ENCODE measurements around the gene HMX2.

The HMX2 gene

GRCh38 chr10:123191886-123192285 lies 44.0 kb downstream of the HMX2 start:
- Histone ChIP-seq H3K9ac (ENCODE audit: low read length in 5 of 5) (no peak overlapping the region), H3K4me3 (ENCODE audit: low read depth in 1 of 5, low read length in 5 of 5) (no peak overlapping the region), H3K4me1 (ENCODE audit: control insufficient read depth in 5 of 5, insufficient read depth in 5 of 5, low read length in 5 of 5) (no peaks in the 10 kb centered on the region), H3K36me3 (ENCODE audit: control insufficient read depth in 5 of 5, insufficient read depth in 5 of 5, low read length in 5 of 5) (peaks cover 0 to 18% (median 5%) of the 10 kb centered on the region in 5 donors), H3K9me3 (ENCODE audit: control insufficient read depth in 5 of 5, low read length in 5 of 5) (no peaks in the 10 kb centered on the region), H3K27ac (ENCODE audit: low read depth, low read length) (no peak overlapping the region), H3K27me3 (ENCODE audit: control insufficient read depth in 5 of 5, insufficient read depth in 4 of 5, low read length in 5 of 5) (no peaks in the 10 kb centered on the region)

GRCh38 chr10:123194056-123194455 lies 46.1 kb downstream of the HMX2 start:
- no peak overlapping the region for H3K27ac ChIP-seq (ENCODE audit: low read depth, low read length)
- no peaks in the 10 kb centered on the region for H3K27me3 ChIP-seq (ENCODE audit: control insufficient read depth in 5 of 5, insufficient read depth in 4 of 5, low read length in 5 of 5)
- no peaks in the 10 kb centered on the region for H3K9me3 ChIP-seq (ENCODE audit: control insufficient read depth in 5 of 5, low read length in 5 of 5)
- peaks cover 0 to 16% (median 3%) of the 10 kb centered on the region in 5 donors for H3K36me3 ChIP-seq (ENCODE audit: control insufficient read depth in 5 of 5, insufficient read depth in 5 of 5, low read length in 5 of 5)
- H3K4me1 ChIP-seq (ENCODE audit: control insufficient read depth in 5 of 5, insufficient read depth in 5 of 5, low read length in 5 of 5), result no peaks in the 10 kb centered on the region
- H3K9ac ChIP-seq (ENCODE audit: low read length in 5 of 5), result no peak overlapping the region
- no peak overlapping the region for H3K4me3 ChIP-seq (ENCODE audit: low read depth in 1 of 5, low read length in 5 of 5)
